Choroid plexus epithelial cell (primary cell): ENCODE data around the gene RBM18.

Experiments
- DNase-seq: peaks from one replicate; pipeline ENCODE4 v3.0.0-alpha.2; 2010; ENCODE audit warnings: low read depth
- H3K4me3 ChIP-seq: 2 replicates; pipeline ENCODE4 v1.5.1; 2011; ENCODE audit warnings: low read depth, mild to moderate bottlenecking, control low read depth, low read length, moderate library complexity
- TF ChIP-seq, protein P1 (sequence below): conservative IDR thresholded peaks from 2 replicates; pipeline ENCODE4 v1.5.1; 2011; ENCODE audit warnings: low read depth, mild to moderate bottlenecking, control low read depth, inconsistent platforms, low read length, moderate library complexity

RBM18 gene

DNA sequence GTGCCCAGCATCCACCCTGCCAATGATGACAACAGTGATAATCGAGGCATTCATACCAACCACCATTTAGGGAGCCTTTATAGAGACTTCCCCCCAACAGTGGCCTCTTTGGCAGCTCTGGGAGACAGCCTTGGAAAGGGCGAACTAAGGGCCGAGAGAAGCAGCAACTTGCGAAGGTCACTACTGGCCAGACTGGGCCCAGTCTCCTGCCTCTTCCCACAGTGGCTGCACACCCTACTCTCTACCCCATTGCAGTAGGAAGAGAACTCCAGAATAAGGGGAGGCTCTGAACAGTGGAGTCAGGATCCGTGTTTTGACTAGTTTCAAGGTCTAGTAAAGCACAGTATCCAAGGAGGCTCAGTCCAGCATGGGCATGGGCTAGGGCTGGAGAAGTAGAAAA is 41.2 kb downstream of the RBM18 start:
- TF ChIP-seq, protein P1, sequence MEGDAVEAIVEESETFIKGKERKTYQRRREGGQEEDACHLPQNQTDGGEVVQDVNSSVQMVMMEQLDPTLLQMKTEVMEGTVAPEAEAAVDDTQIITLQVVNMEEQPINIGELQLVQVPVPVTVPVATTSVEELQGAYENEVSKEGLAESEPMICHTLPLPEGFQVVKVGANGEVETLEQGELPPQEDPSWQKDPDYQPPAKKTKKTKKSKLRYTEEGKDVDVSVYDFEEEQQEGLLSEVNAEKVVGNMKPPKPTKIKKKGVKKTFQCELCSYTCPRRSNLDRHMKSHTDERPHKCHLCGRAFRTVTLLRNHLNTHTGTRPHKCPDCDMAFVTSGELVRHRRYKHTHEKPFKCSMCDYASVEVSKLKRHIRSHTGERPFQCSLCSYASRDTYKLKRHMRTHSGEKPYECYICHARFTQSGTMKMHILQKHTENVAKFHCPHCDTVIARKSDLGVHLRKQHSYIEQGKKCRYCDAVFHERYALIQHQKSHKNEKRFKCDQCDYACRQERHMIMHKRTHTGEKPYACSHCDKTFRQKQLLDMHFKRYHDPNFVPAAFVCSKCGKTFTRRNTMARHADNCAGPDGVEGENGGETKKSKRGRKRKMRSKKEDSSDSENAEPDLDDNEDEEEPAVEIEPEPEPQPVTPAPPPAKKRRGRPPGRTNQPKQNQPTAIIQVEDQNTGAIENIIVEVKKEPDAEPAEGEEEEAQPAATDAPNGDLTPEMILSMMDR = no peak
- no peak overlapping the region for H3K4me3 ChIP-seq
- no peak for DNase-seq

DNA sequence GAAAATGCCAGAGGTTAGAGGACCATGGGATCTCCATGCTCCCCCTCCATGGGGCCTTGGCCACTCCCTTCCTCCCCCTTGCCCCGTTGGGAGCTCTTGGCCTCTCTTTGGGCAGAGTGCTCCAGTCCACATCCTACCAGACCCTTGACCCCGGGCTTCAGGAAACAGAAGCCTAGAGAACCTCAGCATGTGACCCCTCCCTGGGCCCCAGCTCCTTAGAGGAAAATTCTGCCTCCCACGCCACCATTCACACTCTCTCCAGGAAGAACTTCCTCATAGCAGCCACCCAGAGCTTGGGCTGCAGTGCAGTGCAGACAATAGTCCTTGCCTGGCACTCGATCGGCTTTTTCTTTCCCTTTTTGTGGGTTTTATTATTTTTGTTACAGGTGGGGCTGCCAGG is 41.8 kb downstream of the RBM18 start:
- TF ChIP-seq, protein P1 = no peak
- H3K4me3 ChIP-seq = no peak overlapping the region
- no peak for DNase-seq

DNA sequence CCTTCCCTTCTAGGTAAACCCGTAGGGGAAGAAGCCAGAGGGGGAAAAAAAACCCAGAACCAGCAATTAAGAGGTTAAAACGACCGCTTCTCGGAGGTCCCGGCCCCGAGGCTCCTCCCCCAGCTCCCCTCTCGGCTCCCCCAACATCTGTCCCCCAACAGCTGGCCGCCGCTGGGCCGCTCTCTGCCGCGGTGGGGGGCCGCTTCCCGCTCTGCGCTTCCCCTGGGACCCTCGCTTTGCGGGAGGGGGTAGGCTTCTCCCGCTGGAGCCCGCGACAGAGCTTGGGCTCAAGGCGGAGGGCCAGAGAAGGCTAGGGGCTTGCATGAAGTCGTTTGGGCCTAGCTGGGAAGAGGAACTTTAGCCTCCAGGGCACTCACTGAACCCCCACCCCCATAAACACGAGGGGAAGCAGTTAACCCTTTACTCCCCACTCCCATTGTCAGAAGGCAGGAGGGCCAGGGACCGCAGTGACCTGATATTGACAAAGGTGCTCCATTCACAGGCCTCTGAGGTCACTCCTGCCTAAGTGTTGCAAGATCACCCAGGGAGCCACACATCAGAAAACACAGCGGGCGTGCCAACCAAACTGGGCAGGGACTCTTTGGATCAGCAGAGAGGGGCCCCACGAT is 43.3 kb downstream of the RBM18 start:
- H3K4me3 ChIP-seq = no peak overlapping the region
- TF ChIP-seq, protein P1 = no peak
- no peak for DNase-seq

DNA sequence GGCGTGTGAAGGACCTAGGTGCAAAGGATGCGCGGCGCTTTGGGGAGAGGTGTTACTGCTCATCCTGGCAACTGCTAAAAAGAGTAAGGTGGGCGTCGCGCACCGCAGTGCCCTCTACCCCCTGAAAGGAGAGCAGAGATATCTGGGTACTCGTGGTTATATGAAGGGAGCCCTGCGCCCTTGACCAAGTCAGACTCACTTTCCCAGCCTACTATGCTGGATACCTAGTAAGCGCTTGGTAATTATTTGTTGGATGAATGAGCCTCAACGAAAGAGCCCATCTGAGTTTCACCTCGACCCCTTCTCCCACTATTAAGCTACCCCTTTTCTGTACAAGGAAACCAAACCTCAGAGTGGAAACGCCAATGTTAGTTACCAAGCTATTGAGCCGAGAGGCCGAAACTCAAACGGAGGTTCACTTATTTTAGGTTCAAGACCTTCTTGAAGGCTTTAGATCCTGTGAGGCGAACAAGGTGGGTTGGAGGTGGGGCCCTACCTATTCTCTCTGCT is 43.9 kb downstream of the RBM18 start:
- no peak overlapping the region for H3K4me3 ChIP-seq
- TF ChIP-seq, protein P1 = no peak
- no peak for DNase-seq

DNA sequence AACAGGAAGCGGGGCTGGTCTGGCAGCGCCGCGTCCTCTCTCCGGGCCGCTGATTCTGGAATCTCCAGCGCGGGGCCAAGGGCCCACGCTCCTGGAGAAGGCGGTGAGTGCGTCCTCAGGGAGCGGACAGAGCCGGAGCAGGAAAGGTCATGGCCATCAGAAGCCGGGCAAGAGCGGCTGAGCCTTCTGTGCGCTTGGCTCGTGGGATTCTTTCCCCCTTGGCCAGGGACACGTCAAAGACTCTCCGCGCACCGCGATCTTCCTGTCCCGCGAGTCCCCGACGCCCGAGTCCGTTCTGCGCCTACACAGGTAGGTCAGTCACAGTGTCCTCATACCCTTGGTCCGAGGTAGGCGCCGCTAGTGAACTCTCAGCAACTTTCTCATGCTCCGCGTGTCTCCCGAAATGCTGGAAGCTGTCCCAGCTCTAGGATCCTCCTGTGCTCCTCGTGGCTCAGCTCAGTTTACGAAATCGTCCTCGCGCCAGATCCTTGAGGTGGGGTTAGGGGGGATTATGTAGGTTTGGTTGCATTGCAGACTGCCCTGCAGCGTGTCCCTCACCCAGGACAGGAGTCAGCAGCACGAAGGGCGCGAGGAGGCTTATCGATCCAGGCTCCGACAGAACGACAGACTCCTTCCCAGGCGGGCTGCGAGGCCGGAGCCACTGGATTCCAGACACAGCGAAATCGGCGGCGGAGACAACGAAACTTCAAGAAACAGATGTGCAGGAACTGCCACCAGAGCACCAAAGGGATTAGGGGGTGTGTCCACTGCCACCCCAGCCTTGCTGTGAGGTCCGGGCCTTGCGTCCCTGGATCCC is 44.6 kb downstream of the RBM18 start:
- TF ChIP-seq, protein P1 = no peak
- no peak for DNase-seq
- H3K4me3 ChIP-seq = no peak overlapping the region

DNA sequence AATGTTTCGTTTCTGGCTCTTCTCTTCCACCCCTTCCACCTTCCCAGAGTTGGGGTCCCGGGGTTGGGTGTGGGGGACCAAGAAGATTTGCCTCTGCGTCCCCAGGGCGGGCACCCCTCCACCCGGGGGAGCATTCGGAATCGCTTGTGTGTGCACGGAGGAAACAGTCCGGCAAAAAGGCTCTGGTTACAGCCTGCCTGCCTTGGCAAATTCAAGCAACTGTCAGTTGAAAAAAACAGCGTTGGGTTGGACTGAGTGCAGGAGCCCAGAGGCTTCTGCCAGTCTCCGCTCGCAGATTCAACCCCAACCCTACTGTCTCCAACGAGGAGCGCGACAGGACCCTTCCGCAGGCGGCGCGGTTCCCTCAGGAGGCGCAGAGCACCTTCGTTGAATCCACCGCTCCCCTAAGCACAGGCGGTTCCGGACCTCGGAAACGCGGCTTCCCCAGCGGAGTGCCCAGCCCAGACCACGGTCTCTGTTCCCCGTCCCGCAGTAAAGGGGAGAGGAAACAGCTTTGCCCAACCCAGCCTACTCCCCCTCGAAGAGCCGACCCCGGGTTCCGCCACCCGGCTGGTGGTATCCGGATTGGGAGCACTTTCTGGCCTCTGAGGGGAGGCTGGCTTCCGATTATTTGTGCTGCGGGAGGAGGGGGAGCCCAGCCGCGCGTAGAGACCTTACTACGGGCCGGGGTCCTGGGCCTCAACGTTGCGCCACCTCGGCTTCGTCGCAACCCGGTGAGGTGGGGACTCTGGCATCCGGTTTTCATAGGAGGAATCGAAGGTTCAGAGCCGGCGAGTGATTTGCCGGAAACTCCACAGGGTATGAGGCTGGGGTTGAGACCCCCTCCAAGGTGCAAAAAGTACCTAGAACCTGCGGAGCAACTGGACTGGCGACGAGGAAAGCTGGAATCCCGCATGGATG is 45.4 kb downstream of the RBM18 start:
- DNase-seq = peak; percentile 32
- no peak overlapping the region for H3K4me3 ChIP-seq
- TF ChIP-seq, protein P1 = no peak
